Astrocyte (in vitro differentiated cells and primary cell): Measurements from ENCODE around the gene PPP1R2.

Experiments used
- EZH2 ChIP-seq: IDR thresholded peaks from 2 replicates; pipeline ENCODE4 v1.6.1; 2012; ENCODE audit warnings: mild to moderate bottlenecking, low read length, inconsistent platforms; ENCODE audit not compliant: insufficient read depth
- TF ChIP-seq, protein P1 (sequence below): IDR thresholded peaks from 2 replicates; pipeline ENCODE4 v1.5.1; 2011; ENCODE audit warnings: low read depth, mild to moderate bottlenecking, inconsistent platforms, low read length, moderate library complexity; ENCODE audit not compliant: insufficient read depth

DNA sequence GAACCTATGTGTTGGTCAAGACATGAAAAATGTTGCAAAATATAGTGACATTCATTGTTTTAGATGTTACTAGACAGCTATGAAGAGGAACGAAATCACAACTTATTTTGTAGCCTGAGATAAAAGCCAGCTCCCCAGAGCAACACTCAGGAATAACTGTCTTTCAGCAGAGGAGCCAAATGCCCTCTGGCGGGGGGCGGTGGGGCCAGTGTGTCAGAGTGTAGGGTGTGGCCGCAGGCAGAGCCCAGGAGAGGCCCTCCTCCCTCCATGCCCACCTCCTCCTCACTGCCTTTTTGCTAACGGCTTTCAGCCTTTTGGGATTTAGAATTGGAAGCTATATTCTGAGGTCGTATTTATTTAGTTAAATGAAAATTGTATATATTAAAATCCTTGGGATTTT, 23.7 kb upstream of the PPP1R2 start:
- TF ChIP-seq, protein P1, sequence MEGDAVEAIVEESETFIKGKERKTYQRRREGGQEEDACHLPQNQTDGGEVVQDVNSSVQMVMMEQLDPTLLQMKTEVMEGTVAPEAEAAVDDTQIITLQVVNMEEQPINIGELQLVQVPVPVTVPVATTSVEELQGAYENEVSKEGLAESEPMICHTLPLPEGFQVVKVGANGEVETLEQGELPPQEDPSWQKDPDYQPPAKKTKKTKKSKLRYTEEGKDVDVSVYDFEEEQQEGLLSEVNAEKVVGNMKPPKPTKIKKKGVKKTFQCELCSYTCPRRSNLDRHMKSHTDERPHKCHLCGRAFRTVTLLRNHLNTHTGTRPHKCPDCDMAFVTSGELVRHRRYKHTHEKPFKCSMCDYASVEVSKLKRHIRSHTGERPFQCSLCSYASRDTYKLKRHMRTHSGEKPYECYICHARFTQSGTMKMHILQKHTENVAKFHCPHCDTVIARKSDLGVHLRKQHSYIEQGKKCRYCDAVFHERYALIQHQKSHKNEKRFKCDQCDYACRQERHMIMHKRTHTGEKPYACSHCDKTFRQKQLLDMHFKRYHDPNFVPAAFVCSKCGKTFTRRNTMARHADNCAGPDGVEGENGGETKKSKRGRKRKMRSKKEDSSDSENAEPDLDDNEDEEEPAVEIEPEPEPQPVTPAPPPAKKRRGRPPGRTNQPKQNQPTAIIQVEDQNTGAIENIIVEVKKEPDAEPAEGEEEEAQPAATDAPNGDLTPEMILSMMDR, result no peak
- TF ChIP-seq EZH2, result no peak
